ENCODE results near the gene SLC9A1. TPM values are rescaled to one million over a fixed set of nuclear protein-coding genes. Genes with fewer than 3 reads are reported as not detected.

Gene SLC9A1
- total RNA-seq, 3 donors from 2014 or later: 19.8 to 21.0 (median 19.8) TPM

DNA sequence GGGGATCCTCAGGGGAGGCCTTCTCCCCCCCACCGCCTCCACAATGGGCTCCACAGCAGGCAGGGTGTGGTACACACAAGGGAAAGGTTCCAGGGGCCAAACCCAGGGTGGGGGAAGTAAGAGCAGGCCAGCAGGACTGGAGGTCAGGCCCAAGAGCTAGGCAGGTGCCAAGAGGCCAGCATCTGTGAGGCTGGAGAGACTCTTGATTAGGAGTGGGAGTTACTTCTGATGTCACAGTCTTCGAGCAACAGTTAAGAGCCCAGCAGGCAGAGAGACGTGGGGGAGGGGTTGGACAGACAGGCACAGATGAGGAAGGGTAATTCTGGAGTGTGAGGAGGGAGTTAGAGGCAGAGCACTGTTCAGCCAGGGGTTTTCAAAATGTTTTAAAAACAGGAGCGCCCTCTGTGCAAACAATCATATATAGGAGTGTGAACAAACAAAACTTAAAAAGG is 55.8 kb downstream of the SLC9A1 start:
- DNase-seq: no peak
- H3K27me3 Mint-ChIP-seq (ENCODE audit: low read depth): no peaks in the 10 kb centered on the region
- peaks cover 2% of the 10 kb centered on the region for H3K4me1 Mint-ChIP-seq (ENCODE audit: low read depth)
- no peak overlapping the region for H3K4me3 Mint-ChIP-seq
- no peaks in the 10 kb centered on the region for H3K36me3 Mint-ChIP-seq (ENCODE audit: insufficient read depth)
- no peak for ATAC-seq
- no peaks in the 10 kb centered on the region for H3K9me3 Mint-ChIP-seq

DNA sequence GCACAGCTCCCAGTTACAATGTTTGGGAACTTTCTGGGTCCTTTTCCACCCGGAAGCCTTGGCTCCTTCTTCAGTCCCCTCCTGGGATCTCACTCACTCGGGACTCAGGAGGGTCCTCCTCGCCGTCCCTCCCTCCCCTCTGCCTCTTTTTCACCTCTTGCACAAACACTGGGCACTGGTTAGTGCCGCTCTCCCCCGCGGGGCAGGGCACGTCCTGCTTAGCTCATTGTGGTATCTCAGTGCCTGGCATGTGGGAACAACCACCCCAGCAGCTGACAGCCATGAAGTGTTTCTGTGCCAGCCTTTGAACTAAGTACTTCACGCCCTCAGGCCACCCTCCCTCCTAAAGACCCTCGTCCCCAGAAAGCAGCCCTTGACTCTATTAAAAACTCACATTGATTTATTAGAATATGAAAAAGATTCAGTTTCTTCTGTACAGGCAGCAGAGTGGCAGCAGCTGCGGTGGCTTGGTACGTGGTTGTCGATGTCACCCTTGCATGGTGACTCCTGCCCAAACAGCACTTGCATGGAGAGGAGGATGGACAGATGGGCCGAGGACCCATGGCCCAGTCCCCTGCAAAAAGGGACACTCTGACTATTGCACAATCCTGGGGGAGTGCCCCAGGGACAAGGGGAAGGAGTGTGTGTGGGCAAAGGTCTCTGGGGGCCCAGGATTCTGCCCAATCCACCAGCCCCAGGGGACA is 56.3 kb downstream of the SLC9A1 start:
- no peak for DNase-seq
- ATAC-seq: no peak
- no peaks in the 10 kb centered on the region for H3K27me3 Mint-ChIP-seq (ENCODE audit: low read depth)
- no peaks in the 10 kb centered on the region for H3K9me3 Mint-ChIP-seq
- no peaks in the 10 kb centered on the region for H3K36me3 Mint-ChIP-seq (ENCODE audit: insufficient read depth)
- H3K4me1 Mint-ChIP-seq (ENCODE audit: low read depth): peaks cover 2% of the 10 kb centered on the region
- H3K4me3 Mint-ChIP-seq: no peak overlapping the region

DNA sequence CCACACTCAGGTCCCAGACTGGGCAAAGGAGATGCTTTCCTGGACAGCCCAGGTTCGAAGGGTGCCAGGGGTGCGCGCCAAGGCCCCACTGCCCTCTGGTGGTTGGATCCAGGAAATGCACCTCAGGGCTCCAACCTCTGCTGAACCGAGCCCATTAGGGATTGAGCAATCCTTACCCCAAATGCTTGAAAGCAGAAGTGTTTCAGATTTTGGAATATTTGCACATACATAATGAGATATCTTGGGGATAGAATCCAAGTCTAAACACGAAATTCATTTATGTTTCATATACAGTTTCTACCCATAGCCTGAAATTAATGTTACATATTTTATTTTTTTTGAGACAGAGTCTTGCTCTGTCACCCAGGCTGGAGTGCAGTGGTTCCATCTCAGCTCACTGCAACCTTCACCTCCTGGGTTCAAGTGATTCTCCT is 57.4 kb downstream of the SLC9A1 start:
- Mint-ChIP-seq H3K9me3 (no peaks in the 10 kb centered on the region), H3K27me3 (ENCODE audit: low read depth) (no peaks in the 10 kb centered on the region), H3K36me3 (ENCODE audit: insufficient read depth) (no peaks in the 10 kb centered on the region), H3K4me1 (ENCODE audit: low read depth) (no peaks in the 10 kb centered on the region), H3K4me3 (no peak overlapping the region)
- peak; percentile 78 to 85 for ATAC-seq
- DNase-seq: peak; percentile 70

DNA sequence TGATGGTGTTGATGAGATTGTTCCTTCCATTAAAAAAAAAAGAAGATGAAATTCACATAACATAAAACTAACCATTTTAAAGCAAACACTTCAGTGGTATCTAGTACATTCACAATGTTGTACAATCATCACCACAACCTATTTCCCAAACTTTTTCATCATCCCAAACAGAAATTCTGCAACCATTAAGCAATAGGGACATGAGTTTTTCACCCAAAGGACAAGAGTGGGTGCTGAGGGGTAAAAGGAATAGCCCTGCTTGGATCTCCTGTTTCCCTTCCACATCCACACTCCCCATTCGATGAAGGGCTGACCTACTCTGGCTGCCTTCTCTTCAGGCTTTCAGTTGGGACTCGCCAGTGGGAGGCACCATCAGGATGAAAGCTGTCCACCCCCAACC is 59.3 kb downstream of the SLC9A1 start:
- Mint-ChIP-seq H3K36me3 (ENCODE audit: insufficient read depth) (no peaks in the 10 kb centered on the region), H3K27me3 (ENCODE audit: low read depth) (no peaks in the 10 kb centered on the region), H3K4me3 (no peak overlapping the region), H3K4me1 (ENCODE audit: low read depth) (no peaks in the 10 kb centered on the region), H3K9me3 (no peaks in the 10 kb centered on the region)
- no peak for DNase-seq
- no peak for ATAC-seq

DNA sequence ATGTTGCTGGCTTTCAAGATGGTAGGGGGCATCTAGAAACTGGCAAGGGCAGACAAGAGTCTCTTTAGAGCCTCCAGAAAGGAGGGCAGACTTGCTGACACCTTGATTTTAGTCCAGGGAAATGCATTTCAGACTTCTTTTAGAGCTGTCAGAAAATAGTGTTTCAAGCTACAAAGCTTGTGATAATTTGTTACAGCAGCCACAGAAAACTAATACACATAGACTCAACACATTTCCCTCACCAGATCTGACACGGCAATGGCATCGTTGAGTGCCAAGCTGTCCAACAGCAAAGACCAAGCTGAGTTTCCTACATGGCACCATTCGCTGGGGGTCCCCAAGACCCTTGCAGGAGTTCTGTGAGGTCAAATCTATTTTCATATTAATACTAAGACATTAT is 62.0 kb downstream of the SLC9A1 start:
- Mint-ChIP-seq H3K4me1 (ENCODE audit: low read depth) (no peaks in the 10 kb centered on the region), H3K9me3 (no peaks in the 10 kb centered on the region), H3K27me3 (ENCODE audit: low read depth) (no peaks in the 10 kb centered on the region), H3K4me3 (no peak overlapping the region), H3K36me3 (ENCODE audit: insufficient read depth) (no peaks in the 10 kb centered on the region)
- DNase-seq (no peak), ATAC-seq (no peak)

DNA sequence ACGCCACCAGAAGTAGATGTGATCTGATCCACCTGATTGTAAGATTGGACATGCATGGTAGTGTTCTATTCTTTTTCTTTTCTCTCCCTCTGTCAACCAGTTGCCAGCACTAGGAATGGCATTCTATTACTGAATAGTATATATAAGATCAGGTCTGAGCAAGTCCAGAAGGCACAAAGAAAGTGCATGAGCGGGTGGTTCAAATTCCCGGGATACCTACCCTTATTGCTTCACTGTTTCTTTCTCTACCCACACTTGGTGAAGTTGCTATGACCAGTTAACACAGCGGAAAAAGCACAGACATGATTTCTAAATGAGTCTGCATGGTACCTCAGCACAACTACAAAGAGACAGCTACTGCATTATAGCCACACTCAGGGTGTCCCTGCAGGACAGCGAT is 64.0 kb downstream of the SLC9A1 start:
- DNase-seq: no peak
- H3K36me3 Mint-ChIP-seq (ENCODE audit: insufficient read depth): no peaks in the 10 kb centered on the region
- H3K9me3 Mint-ChIP-seq: no peaks in the 10 kb centered on the region
- no peaks in the 10 kb centered on the region for H3K4me1 Mint-ChIP-seq (ENCODE audit: low read depth)
- no peak for ATAC-seq
- H3K4me3 Mint-ChIP-seq: no peak overlapping the region
- H3K27me3 Mint-ChIP-seq (ENCODE audit: low read depth): no peaks in the 10 kb centered on the region

DNA sequence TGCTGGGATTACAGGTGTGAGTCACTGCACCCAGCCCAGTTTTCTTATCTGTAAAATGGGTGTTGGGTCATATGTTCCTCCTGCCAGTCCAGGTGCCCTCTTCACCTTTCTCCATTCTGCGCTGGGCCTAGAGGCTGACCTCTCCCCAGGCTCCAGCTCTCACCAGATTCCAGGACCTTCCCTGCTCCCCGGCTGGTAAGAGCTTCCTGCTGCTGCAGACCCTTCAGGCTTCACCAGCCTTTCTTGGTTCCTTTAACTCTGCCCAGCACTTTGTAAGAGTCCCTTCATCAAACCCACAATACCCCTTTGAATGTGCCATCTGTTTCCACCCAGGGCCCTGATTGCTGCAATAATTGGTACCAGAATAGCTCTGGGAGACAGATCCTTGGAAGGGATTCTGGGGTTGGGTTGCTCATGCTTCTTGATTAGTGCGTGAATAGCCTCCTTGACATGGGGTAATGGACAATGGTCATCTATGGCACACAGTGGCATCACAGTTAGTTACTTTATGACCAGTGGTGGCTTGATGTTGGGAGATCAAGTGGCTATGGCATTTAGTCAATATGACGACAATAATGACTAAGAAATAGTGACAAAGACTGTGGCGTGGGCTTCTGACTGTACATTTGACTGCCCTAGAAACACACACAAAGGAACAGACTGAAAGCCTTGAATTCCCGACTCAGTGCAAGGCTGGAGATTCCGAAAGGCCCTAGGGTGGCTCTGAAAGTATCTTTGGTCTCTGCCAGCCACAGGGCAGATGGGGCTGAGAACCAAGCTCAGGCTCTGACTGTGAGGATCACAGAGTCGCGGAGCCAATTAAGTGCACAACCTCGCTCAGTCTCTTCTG is 67.3 kb downstream of the SLC9A1 start:
- ATAC-seq (no peak), DNase-seq (no peak)
- no peak overlapping the region for H3K4me3 Mint-ChIP-seq
- H3K27me3 Mint-ChIP-seq (ENCODE audit: low read depth): no peaks in the 10 kb centered on the region
- peaks cover 6% of the 10 kb centered on the region for H3K9me3 Mint-ChIP-seq
- peaks cover 4% of the 10 kb centered on the region for H3K4me1 Mint-ChIP-seq (ENCODE audit: low read depth)
- no peaks in the 10 kb centered on the region for H3K36me3 Mint-ChIP-seq (ENCODE audit: insufficient read depth)

DNA sequence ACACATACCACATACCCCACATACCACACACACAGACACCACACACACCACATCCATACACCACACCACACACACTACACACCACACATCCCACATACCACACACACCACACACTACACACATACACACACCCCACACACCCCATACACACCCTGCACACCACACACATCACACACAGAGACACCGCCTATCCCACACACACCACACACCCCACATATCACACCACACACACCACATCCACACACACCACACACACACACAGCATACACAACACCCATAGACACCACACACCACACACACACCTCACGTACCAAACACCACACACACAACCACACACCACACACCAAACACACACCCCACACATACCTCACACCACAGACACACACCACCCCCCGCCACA is 68.3 kb downstream of the SLC9A1 start:
- Mint-ChIP-seq H3K4me1 (ENCODE audit: low read depth) (peaks cover 4% of the 10 kb centered on the region), H3K27me3 (ENCODE audit: low read depth) (no peaks in the 10 kb centered on the region), H3K36me3 (ENCODE audit: insufficient read depth) (no peaks in the 10 kb centered on the region), H3K9me3 (peaks cover 6% of the 10 kb centered on the region), H3K4me3 (no peak overlapping the region)
- no peak for DNase-seq
- ATAC-seq: no peak

DNA sequence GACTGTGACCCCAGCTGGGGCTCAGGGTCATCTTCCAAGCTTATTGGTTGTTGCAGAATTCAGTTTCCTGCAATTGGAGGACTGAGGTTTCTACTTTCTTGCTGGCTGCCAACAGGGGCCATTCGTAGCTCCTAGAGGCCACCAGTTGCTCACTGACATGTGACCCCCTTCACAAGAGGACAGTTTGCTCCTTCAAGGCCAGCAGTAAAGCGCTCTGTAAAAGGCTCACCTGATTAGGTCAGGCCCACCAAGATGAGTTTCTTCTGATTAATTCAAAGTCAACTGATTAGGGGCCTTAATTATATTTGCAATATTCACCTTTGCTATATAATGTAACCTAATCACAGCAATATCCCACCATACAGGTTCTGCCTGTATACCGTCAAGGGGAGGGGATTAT is 68.9 kb downstream of the SLC9A1 start:
- no peak overlapping the region for H3K4me3 Mint-ChIP-seq
- DNase-seq: no peak
- no peak for ATAC-seq
- no peaks in the 10 kb centered on the region for H3K27me3 Mint-ChIP-seq (ENCODE audit: low read depth)
- peaks cover 4% of the 10 kb centered on the region for H3K4me1 Mint-ChIP-seq (ENCODE audit: low read depth)
- peaks cover 6% of the 10 kb centered on the region for H3K9me3 Mint-ChIP-seq
- H3K36me3 Mint-ChIP-seq (ENCODE audit: insufficient read depth): no peaks in the 10 kb centered on the region

DNA sequence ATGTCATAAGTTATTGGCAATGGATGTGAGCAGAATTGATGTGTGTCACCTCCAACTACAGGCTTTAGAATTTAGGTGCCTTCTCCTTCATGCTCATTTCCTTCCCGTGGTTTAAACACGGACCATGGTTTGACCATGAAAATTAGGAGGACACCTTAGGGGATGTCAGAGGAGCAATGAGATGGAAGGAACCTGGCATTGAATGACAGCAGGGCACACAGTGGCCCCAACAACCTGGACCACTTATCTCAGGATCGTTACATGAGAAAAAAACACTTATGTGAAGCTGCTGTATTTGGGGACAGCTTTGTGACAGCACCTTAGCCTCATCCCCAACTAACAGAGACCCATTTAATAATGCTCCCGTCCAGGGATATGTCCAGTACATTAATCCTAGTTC is 70.8 kb downstream of the SLC9A1 start:
- Mint-ChIP-seq H3K27me3 (ENCODE audit: low read depth) (no peaks in the 10 kb centered on the region), H3K4me3 (no peak overlapping the region)

DNA sequence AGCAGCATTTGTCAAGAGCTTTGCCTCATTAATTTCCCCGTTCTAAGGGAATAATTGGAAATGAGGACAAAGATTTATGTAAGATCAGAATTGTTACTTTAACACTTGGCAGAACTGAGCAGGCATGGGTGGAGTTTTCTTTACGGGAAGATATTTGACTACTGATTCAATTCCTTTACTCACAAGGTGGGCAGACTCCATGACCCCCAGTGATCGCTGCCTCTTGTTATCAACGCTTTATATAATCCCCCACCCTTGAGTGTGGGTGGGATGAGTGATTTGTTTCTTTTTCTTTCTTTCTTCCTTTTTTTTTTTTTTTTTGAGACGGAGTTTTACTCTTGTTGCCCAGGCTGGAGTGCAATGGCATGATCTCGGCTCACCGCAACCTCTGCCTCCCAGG is 77.0 kb downstream of the SLC9A1 start:
- H3K4me1 Mint-ChIP-seq (ENCODE audit: low read depth): no peaks in the 10 kb centered on the region
- no peak for DNase-seq
- no peaks in the 10 kb centered on the region for H3K36me3 Mint-ChIP-seq (ENCODE audit: insufficient read depth)
- no peaks in the 10 kb centered on the region for H3K27me3 Mint-ChIP-seq (ENCODE audit: low read depth)
- no peak for ATAC-seq
- no peaks in the 10 kb centered on the region for H3K9me3 Mint-ChIP-seq
- no peak overlapping the region for H3K4me3 Mint-ChIP-seq

More for the DNA sequence above, 70.8 kb downstream of the SLC9A1 start:
- H3K9me3 Mint-ChIP-seq: peaks cover 6% of the 10 kb centered on the region
- peaks cover 4% of the 10 kb centered on the region for H3K4me1 Mint-ChIP-seq (ENCODE audit: low read depth)
- no peak for DNase-seq
- no peaks in the 10 kb centered on the region for H3K36me3 Mint-ChIP-seq (ENCODE audit: insufficient read depth)
- ATAC-seq: no peak

DNA sequence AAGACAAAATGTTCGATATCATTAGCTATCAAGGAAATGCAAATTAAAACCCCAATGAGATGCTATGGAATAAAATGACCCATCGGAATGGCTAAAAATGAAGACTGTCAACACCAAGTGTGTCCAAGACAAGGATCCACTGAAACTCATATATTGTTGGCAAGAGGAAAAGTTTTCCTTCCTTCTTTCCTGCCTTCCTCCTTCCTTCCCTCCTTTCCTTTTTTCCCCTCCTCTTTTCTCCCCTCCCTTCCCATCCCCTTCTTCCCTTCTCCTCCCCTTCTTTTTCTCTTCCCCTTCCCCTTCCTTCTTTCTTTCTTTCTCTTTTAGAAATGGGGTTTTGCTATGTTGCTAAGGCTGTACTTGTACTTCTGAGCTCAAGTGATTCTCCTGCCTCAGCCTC is 78.1 kb downstream of the SLC9A1 start:
- H3K36me3 Mint-ChIP-seq (ENCODE audit: insufficient read depth): no peaks in the 10 kb centered on the region
- H3K9me3 Mint-ChIP-seq: no peaks in the 10 kb centered on the region
- ATAC-seq (no peak), DNase-seq (no peak)
- no peaks in the 10 kb centered on the region for H3K4me1 Mint-ChIP-seq (ENCODE audit: low read depth)
- H3K4me3 Mint-ChIP-seq: no peak overlapping the region
- peaks cover 2% of the 10 kb centered on the region for H3K27me3 Mint-ChIP-seq (ENCODE audit: low read depth)

DNA sequence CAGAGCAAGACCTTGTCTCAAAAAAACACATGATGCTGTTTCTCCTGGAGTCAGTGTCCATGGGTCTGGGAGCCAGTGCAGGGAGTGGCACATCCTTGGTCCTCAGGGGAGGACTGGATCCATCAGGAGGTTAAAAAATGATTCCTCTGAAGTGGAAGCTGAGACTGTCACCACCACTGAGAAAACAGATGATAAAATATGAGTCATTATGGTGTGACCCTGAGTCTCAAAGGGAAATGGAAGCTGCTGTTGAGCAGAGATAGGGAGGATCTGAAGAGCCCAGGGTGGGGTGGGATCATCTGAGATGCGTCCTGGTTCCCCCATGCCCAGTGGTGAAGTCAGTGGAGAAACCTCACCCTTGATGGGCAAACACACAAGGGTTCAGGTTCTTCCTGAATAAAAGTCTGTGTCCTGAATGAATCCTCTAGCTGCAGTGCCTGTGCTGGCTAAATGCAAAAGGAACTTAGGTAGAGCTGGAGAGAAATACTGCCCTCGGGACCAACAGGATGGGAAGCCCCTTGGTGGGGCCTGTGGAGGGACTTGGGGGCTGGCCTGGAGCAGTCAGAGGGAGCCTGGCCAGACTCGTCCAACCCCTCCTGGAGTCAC is 80.6 kb downstream of the SLC9A1 start:
- ATAC-seq (no peak), DNase-seq (no peak)
- H3K9me3 Mint-ChIP-seq: no peaks in the 10 kb centered on the region
- H3K4me1 Mint-ChIP-seq (ENCODE audit: low read depth): no peaks in the 10 kb centered on the region
- no peaks in the 10 kb centered on the region for H3K36me3 Mint-ChIP-seq (ENCODE audit: insufficient read depth)
- no peak overlapping the region for H3K4me3 Mint-ChIP-seq
- H3K27me3 Mint-ChIP-seq (ENCODE audit: low read depth): peaks cover 6% of the 10 kb centered on the region

DNA sequence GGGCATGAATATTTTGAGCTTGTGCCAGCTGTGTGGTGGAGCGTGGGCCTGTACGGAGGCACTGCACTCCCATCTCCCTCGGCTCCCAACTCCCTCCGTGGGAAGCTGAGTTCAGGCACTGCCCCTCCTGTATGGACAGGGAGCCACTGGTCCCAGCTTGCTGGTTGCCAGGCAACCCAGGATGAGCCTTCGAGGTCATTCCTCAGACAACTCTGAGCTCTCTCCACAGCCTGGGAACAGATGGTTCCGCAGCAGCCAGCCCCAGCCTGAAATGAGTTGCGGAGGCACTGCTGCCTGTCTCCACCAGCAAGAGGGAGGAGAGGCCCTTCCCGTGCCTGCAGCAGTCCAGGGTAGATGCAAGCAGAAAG is 83.9 kb downstream of the SLC9A1 start:
- H3K27me3 Mint-ChIP-seq (ENCODE audit: low read depth): peaks cover 9% of the 10 kb centered on the region
- H3K4me3 Mint-ChIP-seq: no peak overlapping the region
- H3K4me1 Mint-ChIP-seq (ENCODE audit: low read depth): no peaks in the 10 kb centered on the region
- ATAC-seq (no peak), DNase-seq (no peak)
- no peaks in the 10 kb centered on the region for H3K36me3 Mint-ChIP-seq (ENCODE audit: insufficient read depth)
- H3K9me3 Mint-ChIP-seq: no peaks in the 10 kb centered on the region
